NB4 (cell line): Measurements from ENCODE around the gene CRTC1.

ENCODE experiments used
- CTCF ChIP-seq: IDR thresholded peaks from one replicate; pipeline ENCODE4 v1.5.1; 2012; ENCODE audit warnings: low read depth, low read length
- MAX ChIP-seq: IDR thresholded peaks from 2 replicates; pipeline ENCODE4 v1.6.1; 2011; ENCODE audit warnings: low read depth, low read length
- MYC ChIP-seq: IDR thresholded peaks from 2 replicates; pipeline ENCODE4 v1.6.1; 2011; ENCODE audit warnings: low read depth, low read length
- POLR2A ChIP-seq: IDR thresholded peaks from 2 replicates; pipeline ENCODE4 v1.6.1; 2011; ENCODE audit warnings: mild to moderate bottlenecking; ENCODE audit not compliant: insufficient read length; ENCODE audit errors: extremely low read depth

GRCh38 chr19:18769989-18770528, 86.6 kb downstream of the CRTC1 start:
- TF ChIP-seq CTCF (no peak), POLR2A (no peak), MAX (no peak), MYC (no peak)
